Activated CD4-positive, alpha-beta T cell treated with anti-CD3 and anti-CD28 coated beads for 36 hours (primary cell): ENCODE data around the gene HNRNPH2. TPM values are rescaled to one million over a fixed set of nuclear protein-coding genes. Genes with fewer than 3 reads are reported as not detected.

Experiments
- ATAC-seq: fragments of 200-7000 bp; cut with Tn5 transposase; one replicate; pipeline ENCODE4 v1.10.0; 2021; ENCODE audit warnings: mild to moderate bottlenecking, moderate library complexity
- CTCF ChIA-PET: fragments of 350-600 bp; sonication (Branson Sonifier 250); formaldehyde crosslinking; loops from one replicate; lab custom pipeline; 2021; ENCODE audit warnings: antibody characterized with exemption; lab: Charles Lee
- POLR2A ChIA-PET: fragments of 350-600 bp; sonication (Branson Sonifier 250); formaldehyde crosslinking; loops from one replicate; lab custom pipeline; 2021; ENCODE audit warnings: antibody characterized with exemption, inconsistent platforms; lab: Charles Lee
- DNase-seq: peaks from one replicate; pipeline ENCODE4 v3.0.0-alpha.2; 2020
- H3K27ac Mint-ChIP-seq: one replicate; pipeline ENCODE4 v1.8.0; 2021; ENCODE audit warnings: mixed read lengths
- H3K27me3 Mint-ChIP-seq: one replicate; pipeline ENCODE4 v1.8.0; 2021; ENCODE audit warnings: mixed read lengths
- H3K36me3 Mint-ChIP-seq: one replicate; pipeline ENCODE4 v1.8.0; 2021; ENCODE audit warnings: low read depth, mixed read lengths
- H3K4me1 Mint-ChIP-seq: one replicate; pipeline ENCODE4 v1.8.0; 2021; ENCODE audit warnings: mixed read lengths
- H3K4me3 Mint-ChIP-seq: one replicate; pipeline ENCODE4 v1.8.0; 2021; ENCODE audit warnings: mild to moderate bottlenecking, moderate library complexity, mixed read lengths
- H3K9me3 Mint-ChIP-seq: one replicate; pipeline ENCODE4 v1.8.0; 2021; ENCODE audit warnings: low read depth, mixed read lengths
- intact Hi-C, 2 experiments: fragments of 100-400 bp; cut with DNase I in 1 of 2; cut with micrococcal nuclease in 1 of 2; formaldehyde crosslinking; loops; one replicate each; pipeline versions ENCODE4 v1.14.2 to v1.15.1; 2022 to 2024; cut with DNase I, micrococcal nuclease
- total RNA-seq, 2 experiments: library from RNA; stranded (reverse); gene quantifications; one replicate each; pipeline ENCODE4 v1.2.3, GENCODE V29; 2021

Gene HNRNPH2
- total RNA-seq, 2 experiments from 2014 or later: 18.6 to 26.9 TPM

GRCh38 chrX:101462892-101463291, 54.9 kb downstream of the HNRNPH2 start:
- POLR2A ChIA-PET: no interaction called here
- intact Hi-C loops: no loop called here
- CTCF ChIA-PET: no interaction called here
- Mint-ChIP-seq H3K27ac (no peak overlapping the region), H3K36me3 (peaks cover 3% of the 10 kb centered on the region), H3K27me3 (no peaks in the 10 kb centered on the region), H3K4me3 (no peak overlapping the region), H3K9me3 (no peaks in the 10 kb centered on the region), H3K4me1 (no peaks in the 10 kb centered on the region)
- no peak for DNase-seq
- ATAC-seq: no peak

Other genes with a start within 250 kb of the HNRNPH2 start
- under 1 TPM; 0.66 to 0.79 TPM for gene DRP2, start 188.4 kb upstream of the HNRNPH2 start, total RNA-seq
- not detected for gene TAF7L, start 116.9 kb upstream of the HNRNPH2 start, total RNA-seq
- gene TIMM8A, start 59.5 kb upstream of the HNRNPH2 start, total RNA-seq: 10 to 100 TPM; 12.8 to 23.8 TPM
- not detected for gene BTK, start 22.0 kb upstream of the HNRNPH2 start, total RNA-seq
- gene RPL36A, start 17.2 kb upstream of the HNRNPH2 start, total RNA-seq: 100 to 1,000 TPM; 340 to 709 TPM
- 10 to 100 TPM; 32.6 to 42.2 TPM for gene GLA, start 297 bp upstream of the HNRNPH2 start, total RNA-seq
- 1 to 10 TPM; 5.6 to 6.0 TPM for gene ARMCX4, start 77.2 kb downstream of the HNRNPH2 start, total RNA-seq
- 1 to 10 TPM; 1.9 to 2.6 TPM for gene ARMCX1, start 142.3 kb downstream of the HNRNPH2 start, total RNA-seq
- gene ARMCX6, start 209.8 kb downstream of the HNRNPH2 start, total RNA-seq: 10 to 100 TPM; 40.2 to 56.0 TPM
- 10 to 100 TPM; 21.5 to 37.3 TPM for gene ARMCX3, start 214.9 kb downstream of the HNRNPH2 start, total RNA-seq